GM10266 (cell line): ENCODE measurements around the gene PLEKHA7.

Source experiments
- DNase-seq: peaks from one replicate; pipeline ENCODE4 v3.0.0; 2012; ENCODE audit errors: extremely low spot score
- TF ChIP-seq, protein P1 (sequence below): IDR thresholded peaks from 2 replicates; pipeline ENCODE4 v1.5.1; 2012; ENCODE audit warnings: mild to moderate bottlenecking, low read depth; ENCODE audit not compliant: control insufficient read depth, insufficient read depth; ENCODE audit errors: missing control alignments

PLEKHA7 gene

DNA sequence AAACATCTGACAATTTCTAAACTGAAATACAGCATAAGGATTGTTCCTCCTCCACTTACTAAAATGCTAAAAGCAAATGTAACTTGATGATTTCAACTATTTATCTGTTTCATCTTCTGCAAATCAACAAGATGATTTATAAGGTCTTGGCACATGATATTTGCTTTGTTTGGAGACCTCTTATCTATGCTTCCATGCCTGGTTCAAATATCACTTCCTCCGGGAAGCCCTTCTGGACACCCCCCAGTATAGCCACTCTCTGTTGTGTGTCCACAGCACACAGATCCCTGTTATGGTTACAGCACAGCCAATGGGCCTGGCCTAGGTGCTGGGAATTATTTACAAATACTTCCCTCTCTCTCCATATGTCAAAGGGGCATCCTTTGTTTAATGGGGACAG, 160.9 kb downstream of the PLEKHA7 start:
- DNase-seq: no peak
- TF ChIP-seq, protein P1, sequence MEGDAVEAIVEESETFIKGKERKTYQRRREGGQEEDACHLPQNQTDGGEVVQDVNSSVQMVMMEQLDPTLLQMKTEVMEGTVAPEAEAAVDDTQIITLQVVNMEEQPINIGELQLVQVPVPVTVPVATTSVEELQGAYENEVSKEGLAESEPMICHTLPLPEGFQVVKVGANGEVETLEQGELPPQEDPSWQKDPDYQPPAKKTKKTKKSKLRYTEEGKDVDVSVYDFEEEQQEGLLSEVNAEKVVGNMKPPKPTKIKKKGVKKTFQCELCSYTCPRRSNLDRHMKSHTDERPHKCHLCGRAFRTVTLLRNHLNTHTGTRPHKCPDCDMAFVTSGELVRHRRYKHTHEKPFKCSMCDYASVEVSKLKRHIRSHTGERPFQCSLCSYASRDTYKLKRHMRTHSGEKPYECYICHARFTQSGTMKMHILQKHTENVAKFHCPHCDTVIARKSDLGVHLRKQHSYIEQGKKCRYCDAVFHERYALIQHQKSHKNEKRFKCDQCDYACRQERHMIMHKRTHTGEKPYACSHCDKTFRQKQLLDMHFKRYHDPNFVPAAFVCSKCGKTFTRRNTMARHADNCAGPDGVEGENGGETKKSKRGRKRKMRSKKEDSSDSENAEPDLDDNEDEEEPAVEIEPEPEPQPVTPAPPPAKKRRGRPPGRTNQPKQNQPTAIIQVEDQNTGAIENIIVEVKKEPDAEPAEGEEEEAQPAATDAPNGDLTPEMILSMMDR: no peak

DNA sequence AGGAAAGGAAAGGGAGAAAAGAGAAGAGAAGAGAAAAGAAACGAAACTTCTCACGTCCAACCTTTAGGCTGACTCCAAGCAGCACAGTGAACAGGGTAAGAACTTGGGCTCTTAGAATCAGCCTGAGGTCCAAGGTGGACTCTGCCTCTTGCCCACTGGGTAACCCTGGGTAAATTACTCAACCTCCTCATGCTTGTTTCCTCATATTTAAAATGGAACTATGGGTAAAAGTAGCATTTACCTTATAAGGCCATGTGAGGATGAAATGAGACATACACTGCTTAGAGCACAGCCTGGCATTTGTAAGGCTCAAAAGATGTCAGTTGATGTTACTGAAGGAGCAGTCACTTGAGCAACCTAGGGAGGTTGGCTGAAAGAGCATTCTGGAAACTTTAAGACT, 167.9 kb downstream of the PLEKHA7 start:
- TF ChIP-seq, protein P1: no peak
- DNase-seq: no peak

DNA sequence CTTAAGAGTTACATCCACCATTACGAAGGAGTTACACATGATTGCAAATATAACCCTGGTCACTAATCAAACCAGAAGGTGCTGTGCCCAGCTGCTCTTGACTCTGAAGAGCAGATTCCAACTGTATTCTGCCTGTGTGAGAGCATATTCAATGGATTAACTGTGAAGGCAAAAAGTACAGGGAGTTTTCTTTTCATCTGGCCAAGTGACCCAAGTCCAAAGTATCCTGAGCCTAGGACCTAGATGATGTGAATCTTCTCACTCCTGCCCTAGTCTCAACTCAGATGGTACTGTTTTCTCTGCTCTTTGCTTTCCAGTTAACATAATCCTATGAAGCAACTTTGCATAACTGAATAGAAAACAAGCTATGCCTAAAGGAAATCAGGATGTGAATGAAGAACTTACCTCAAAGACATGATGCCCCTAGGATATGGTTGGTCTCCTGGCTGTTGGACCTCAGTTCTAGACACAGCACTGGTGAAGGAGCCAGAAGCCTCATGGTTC, 169.9 kb downstream of the PLEKHA7 start:
- TF ChIP-seq, protein P1: no peak
- no peak for DNase-seq

DNA sequence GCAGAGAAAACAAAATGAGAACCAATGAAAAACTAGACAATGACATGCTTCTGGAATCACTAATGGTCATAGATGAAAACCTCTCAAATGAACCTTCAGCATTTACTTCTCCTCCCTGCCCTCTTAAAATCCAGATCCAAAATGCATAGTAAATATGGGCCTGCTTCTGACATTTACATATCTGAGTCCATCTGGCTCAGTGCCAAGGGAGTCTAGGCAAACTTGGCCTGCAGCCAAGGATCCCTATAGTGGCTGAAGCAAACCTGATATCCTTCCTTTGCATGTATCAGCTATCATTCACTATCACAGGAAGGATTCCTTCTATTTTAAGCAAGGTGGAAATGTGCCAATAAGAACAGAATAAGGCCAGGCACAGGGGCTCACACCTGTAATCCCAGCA, 170.9 kb downstream of the PLEKHA7 start:
- DNase-seq: no peak
- TF ChIP-seq, protein P1: no peak

DNA sequence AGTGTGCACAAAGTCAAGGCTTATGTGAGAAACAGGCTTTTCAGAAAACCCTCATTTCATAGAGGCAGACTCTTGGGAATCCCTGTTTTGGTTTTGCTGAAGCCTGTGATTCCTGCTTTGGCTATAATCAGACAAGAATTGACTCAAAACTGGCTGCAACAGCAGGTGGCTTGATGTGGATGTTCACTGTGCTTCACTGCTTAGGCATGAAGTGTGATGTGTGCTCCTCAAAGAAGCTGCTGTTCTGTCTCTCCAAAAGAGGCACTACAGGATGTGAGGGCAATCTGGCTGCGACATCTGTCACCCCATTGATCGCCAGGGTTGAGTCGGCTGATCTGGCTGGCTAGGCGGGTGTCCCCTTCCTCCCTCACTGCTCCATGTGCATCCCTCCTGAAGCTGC, 172.2 kb downstream of the PLEKHA7 start:
- TF ChIP-seq, protein P1: no peak

DNA sequence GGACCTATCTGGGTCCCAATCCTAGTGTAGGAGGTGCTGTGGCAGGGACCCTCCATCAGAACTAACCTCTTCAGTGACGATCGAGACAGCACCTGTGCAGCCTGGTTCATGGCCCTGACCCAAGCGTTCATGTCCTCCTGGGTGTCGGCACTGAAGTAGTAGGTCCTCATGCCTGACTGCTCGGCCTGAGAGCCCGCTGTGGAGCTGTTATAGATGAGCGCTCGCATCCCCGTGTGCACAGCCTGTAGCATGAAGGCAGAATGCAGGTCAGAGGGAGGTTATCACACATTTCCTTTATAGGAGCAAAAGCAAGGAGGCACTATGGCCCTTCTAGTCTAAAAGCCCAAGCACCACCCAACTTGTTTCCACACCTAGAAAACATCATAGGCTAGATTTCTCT, 172.7 kb downstream of the PLEKHA7 start:
- no peak for DNase-seq
- TF ChIP-seq, protein P1: no peak

More for the DNA sequence above, 172.2 kb downstream of the PLEKHA7 start:
- DNase-seq: no peak

DNA sequence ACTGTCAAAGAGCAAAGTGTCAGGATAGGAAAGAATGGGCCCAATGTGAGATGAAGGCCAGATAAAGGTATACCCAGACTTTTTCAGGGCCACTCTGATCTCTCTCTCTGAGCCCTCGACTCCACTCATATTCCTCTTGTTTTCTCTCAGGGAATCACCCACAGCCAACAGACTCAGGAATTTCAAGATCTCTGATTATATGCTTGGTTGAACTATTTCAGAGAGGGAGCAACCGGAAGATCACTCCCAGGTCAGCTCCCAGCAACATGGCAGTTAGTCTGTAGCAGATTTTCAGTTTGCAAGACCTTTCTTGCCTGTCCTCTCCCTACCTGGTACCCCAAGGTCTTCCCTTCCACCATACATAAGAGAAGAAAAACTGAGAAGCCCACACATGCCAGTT, 173.3 kb downstream of the PLEKHA7 start:
- no peak for DNase-seq
- TF ChIP-seq, protein P1: no peak
